Lung microvascular endothelial cell (primary cell): ENCODE results near the gene LMO7. TPM values are rescaled to one million over a fixed set of nuclear protein-coding genes. Genes with fewer than 3 reads are reported as not detected.
"Not testable (repeated sequence)": the region's sequence is repeated elsewhere in the genome, so short reads cannot be mapped to it uniquely, and the experiment has no call there.

Source experiments
- DNase-seq, 2 donors: peaks; one replicate each; pipeline versions ENCODE4 v3.0.0 to v3.0.0-alpha.2; 2010; ENCODE audit warnings: low read depth in 2 of 2
- total RNA-seq: library from RNA; depleted of rRNA; stranded (reverse); fragments of >200 nt; gene quantifications from 2 replicates; pipeline ENCODE4 v1.2.1, GENCODE V29; 2014

The LMO7 gene
- total RNA-seq, 1 donor from 2014 or later: 25.6 TPM

- no peak for DNase-seq
These were observed 133.2 kb downstream of the LMO7 start for GRCh38 chr13:75769141-75769905.

GRCh38 chr13:75770164-75770563 is 134.0 kb downstream of the LMO7 start:
- no peak for DNase-seq

- DNase-seq: no peak
These were observed 134.5 kb downstream of the LMO7 start for GRCh38 chr13:75770592-75771011.

- DNase-seq: no peak
These were observed 135.1 kb downstream of the LMO7 start for GRCh38 chr13:75771226-75771625.

DNA sequence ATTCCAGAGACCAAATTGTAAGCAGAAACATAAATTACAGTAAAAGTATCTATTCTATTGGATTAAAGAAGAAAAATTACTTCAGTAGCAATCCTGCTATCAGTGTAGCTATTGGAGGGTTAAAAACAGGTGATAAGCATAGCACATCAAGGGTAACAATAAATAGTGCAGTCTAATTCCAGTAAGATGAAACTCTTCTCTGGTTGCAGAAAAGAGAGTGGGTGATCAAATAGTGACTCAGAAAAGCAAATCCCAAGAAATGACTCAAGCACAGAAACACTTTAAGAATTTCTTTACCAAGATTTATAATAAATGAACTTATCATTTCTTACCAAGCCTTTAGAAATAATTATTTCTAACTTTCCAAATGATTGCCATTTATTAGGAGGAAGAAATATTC is 135.7 kb downstream of the LMO7 start:
- peak in 1 of 2 donors; percentile 74 for DNase-seq

GRCh38 chr13:75774176-75774575 is 138.0 kb downstream of the LMO7 start:
- DNase-seq: no peak

GRCh38 chr13:75776550-75776949 is 140.4 kb downstream of the LMO7 start:
- DNase-seq: no peak

DNA sequence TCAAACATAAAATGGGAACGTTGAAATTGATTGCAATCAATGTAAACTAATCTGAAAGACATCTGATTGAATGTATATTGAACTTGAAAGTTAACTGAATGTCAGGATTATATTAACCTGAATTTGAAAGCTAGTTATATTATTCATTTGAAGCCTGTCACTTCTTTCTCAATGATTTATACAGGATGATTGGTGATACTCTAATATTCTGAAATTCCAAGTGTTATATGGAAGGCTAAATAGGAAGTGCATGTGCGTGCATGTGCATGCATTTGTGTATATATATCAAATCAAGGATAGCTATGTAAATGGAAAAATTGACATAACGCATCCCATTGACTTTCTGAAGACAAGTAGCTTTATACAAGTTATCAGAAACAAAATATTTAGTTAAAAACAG is 143.3 kb downstream of the LMO7 start:
- no peak for DNase-seq

GRCh38 chr13:75780103-75780502 is 144.0 kb downstream of the LMO7 start:
- not testable (repeated sequence) for DNase-seq

GRCh38 chr13:75782985-75783384 is 146.9 kb downstream of the LMO7 start:
- no peak for DNase-seq

- no peak for DNase-seq
These were observed 147.9 kb downstream of the LMO7 start for GRCh38 chr13:75784003-75784402.

GRCh38 chr13:75785130-75785529 is 149.0 kb downstream of the LMO7 start:
- DNase-seq: no peak

GRCh38 chr13:75787249-75787928 is 151.3 kb downstream of the LMO7 start:
- DNase-seq: no peak

DNA sequence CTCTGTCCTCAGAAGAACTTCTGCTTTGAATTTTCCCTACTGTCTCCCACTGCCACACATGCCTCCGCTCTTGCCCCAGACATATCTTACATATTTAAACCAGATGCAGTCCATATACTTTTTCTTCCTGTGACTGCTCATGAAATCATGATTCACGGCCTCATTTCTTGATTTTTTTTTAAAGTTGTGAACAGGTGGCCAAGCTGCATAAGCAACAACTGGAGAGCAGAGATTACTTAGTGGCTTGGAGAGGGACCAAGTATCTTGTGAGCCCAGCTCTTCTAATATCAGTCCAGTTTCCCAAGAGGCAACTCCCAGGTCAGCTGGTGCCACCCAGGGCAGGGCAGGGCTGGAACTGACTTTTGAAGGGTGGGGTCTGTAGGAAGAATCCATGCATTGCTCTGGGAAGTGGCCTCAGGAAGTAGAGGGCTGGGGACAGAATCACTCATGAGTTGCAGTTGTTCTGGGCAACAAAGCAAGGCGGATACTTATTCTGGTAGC is 152.4 kb downstream of the LMO7 start:
- DNase-seq: peak in 1 of 2 donors; percentile 89

DNA sequence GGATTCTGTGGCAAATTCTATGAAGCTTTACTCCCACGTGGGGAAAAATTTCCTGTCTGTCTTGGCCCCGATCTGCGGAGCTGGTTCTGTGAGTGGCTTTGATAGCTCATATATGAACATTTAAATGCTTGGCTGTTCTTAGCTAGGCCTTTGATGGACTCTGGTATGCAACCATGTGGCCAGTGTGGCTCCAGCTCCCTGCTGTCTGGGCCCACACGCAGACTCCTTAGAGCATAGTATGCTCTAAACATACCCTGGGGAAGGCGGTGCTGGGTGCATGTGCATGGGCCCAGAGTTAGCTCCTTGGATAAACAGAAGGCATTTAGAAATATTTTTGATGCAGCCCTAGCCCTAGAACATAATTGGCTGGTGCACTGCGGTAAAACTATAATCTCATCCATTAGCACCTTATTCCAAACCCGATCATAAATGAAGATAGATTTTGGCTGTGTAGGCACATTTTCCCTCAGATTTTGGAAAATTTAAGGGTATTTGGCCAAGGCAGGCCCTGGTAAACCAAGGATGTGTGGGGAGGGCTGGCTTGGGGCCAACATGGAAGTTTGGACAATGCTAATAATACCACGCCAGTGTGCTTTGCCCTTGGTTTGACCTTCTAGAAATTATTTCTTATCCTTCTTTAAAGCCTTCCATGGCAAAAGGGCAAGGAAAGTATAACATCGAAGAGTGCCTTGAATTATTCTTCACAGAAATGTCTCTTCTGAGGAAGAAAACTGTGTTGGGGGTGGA is 153.5 kb downstream of the LMO7 start:
- no peak for DNase-seq

DNA sequence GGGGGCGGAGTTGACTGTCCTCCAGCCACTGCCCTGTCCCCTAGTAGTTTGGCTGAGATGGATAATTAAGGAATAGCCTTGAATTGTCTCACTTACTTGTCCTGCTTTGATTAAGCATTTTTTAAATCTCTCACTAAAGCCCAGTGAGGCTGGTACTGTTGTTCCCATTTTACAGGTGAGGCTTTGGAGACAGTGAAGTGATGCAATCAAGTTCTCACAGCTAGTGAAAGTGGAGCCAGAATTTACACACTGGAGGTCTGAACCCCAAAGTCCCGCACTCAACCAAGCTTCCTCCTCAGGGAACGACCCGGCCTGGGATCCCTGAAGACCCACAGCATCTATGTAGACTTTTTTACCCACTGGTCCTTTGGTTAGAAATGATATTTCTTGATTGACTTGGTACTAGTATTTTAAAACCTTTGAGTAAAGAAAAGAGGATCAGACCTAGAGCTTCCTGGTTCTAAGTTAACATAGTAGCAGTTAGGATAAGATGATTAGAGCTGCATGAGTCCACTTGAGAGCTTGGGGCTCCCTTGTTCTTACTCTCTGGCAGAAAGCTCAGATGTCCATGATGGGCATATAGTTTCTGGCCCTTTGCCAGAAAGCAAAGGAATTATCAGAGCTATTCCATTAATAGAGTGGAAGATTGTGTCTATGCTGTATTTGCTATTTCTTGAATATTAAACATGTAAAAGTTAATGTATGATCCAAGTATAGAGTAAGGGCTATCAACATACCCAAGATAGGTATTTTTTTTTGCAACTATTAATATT is 154.3 kb downstream of the LMO7 start:
- no peak for DNase-seq

DNA sequence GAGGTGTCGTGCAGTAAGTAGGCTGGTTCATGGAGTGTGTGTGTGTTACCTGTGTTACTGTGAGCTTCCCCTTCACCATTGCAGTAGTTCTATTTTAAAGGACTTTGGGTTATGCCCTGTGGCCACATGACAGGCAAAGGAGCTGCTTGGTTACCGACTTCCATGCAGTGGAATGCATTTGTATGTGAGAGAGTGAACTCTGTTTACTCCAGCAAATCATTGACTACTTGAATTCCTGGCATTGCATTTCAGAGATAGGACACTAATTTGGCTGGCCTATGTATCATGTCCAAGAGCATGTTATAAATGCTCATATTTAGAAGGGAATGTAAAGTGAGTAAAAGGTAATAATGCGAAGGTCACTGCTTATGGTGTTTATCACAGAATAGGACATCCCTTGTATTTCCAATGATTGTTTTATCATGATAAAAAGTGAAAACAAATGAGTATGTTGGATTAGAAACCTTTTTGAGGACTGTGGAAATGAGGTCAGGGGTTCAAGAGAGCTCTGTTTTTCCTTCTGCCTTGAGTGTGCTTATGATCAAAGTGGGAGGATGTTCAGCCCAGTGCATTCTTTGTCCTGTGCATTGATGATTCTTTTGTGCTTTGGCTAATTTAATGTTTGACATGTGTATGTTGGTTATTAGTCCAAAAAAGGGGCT is 156.5 kb downstream of the LMO7 start:
- no peak for DNase-seq

- DNase-seq: not testable (repeated sequence)
These were observed 157.0 kb downstream of the LMO7 start for GRCh38 chr13:75793188-75793567.

- no peak for DNase-seq
These were observed 158.5 kb downstream of the LMO7 start for GRCh38 chr13:75794663-75795062.

GRCh38 chr13:75795274-75795673 is 159.1 kb downstream of the LMO7 start:
- DNase-seq: no peak

GRCh38 chr13:75796825-75797224 is 160.7 kb downstream of the LMO7 start:
- no peak for DNase-seq
